HG03460 (cell line): Measurements from ENCODE around the gene ERVK3-1.
"Not testable (repeated sequence)": the region's sequence is repeated elsewhere in the genome, so short reads cannot be mapped to it uniquely, and the experiment has no call there.

ENCODE experiments used
- ATAC-seq: cut with Tn5 transposase; IDR thresholded peaks from one replicate; pipeline ENCODE4 v1.9.1; 2021; ENCODE audit not compliant: unreplicated experiment

The ERVK3-1 gene

GRCh38 chr19:58338825-58339558, 33.8 kb downstream of the ERVK3-1 start:
- no peak for ATAC-seq

- no peak for ATAC-seq
Observed at GRCh38 chr19:58345558-58345957, 40.4 kb downstream of the ERVK3-1 start.

GRCh38 chr19:58346961-58347929, 42.1 kb downstream of the ERVK3-1 start:
- peak; percentile 81 for ATAC-seq

GRCh38 chr19:58348080-58348479, 42.9 kb downstream of the ERVK3-1 start:
- ATAC-seq: not testable (repeated sequence)

- ATAC-seq: no peak
Observed at GRCh38 chr19:58349590-58349989, 44.4 kb downstream of the ERVK3-1 start.

GRCh38 chr19:58350001-58350861, 45.1 kb downstream of the ERVK3-1 start:
- no peak for ATAC-seq

GRCh38 chr19:58350871-58351557, 45.8 kb downstream of the ERVK3-1 start:
- no peak for ATAC-seq

- no peak for ATAC-seq
Observed at GRCh38 chr19:58351558-58351878, 46.3 kb downstream of the ERVK3-1 start.

- no peak for ATAC-seq
Observed at GRCh38 chr19:58351990-58352755, 47.0 kb downstream of the ERVK3-1 start.

GRCh38 chr19:58352760-58353671, 47.8 kb downstream of the ERVK3-1 start, which contains the start of gene A1BG:
A1BG (minus strand) TSS chr19:58353492; CDS start chr19:58353437, 55 bp downstream.
- ATAC-seq: no peak

GRCh38 chr19:58353717-58354477, 48.7 kb downstream of the ERVK3-1 start:
- ATAC-seq: no peak

GRCh38 chr19:58354478-58355030, 49.4 kb downstream of the ERVK3-1 start:
- ATAC-seq: no peak

- ATAC-seq: no peak
Observed at GRCh38 chr19:58355215-58355796, 50.1 kb downstream of the ERVK3-1 start.

- no peak for ATAC-seq
Observed at GRCh38 chr19:58355908-58356765, 51.0 kb downstream of the ERVK3-1 start.

- ATAC-seq: no peak
Observed at GRCh38 chr19:58356766-58357480, 51.7 kb downstream of the ERVK3-1 start.
